Measurements from ENCODE around the gene ZZZ3. TPM values are rescaled to one million over a fixed set of nuclear protein-coding genes. Genes with fewer than 3 reads are reported as not detected.

ZZZ3 gene
- total and polyA plus RNA-seq, 4 experiments from 2014 or later = 22.9 to 65.5 (median 52.2) TPM

- Mint-ChIP-seq H3K9me3 (peaks cover 0 to 4% (median 0%) of the 10 kb centered on the region in 8 donors), H3K27me3 (no peaks in the 10 kb centered on the region), H3K27ac (no peak overlapping the region), H3K36me3 (peaks cover 34 to 47% of the 10 kb centered on the region in 2 donors), H3K4me3 (no peak overlapping the region), H3K4me1 (peaks cover 22 to 33% (median 23%) of the 10 kb centered on the region in 4 donors)
- H3K9me3 ChIP-seq (ENCODE audit: control insufficient read depth in 1 of 2, low read length in 2 of 2) = no peaks in the 10 kb centered on the region
- no peaks in the 10 kb centered on the region for H3K4me1 ChIP-seq (ENCODE audit: insufficient read depth, low read length)
- no peaks in the 10 kb centered on the region for H3K27me3 ChIP-seq (ENCODE audit: insufficient read depth, low read length)
- peaks cover 8% of the 10 kb centered on the region for H3K36me3 ChIP-seq (ENCODE audit: insufficient read depth, low read length)
- no peak overlapping the region for H3K27ac ChIP-seq (ENCODE audit: low read depth, low read length)
- CTCF ChIA-PET (ENCODE audit: partially characterized antibody) = no interaction called here
- POLR2A ChIA-PET (ENCODE audit: partially characterized antibody) = no interaction called here
- intact Hi-C loops (cut with micrococcal nuclease) = no loop called here
- DNase-seq = no peak
- H3K4me3 ChIP-seq (ENCODE audit: low read length in 2 of 2) = no peak overlapping the region
Measured at GRCh38 chr1:77642941-77643340, 39.5 kb downstream of the ZZZ3 start.

GRCh38 chr1:77642196-77642595, 40.3 kb downstream of the ZZZ3 start:
- POLR2A ChIA-PET (ENCODE audit: partially characterized antibody) = no interaction called here

GRCh38 chr1:77639557-77640069, 42.8 kb downstream of the ZZZ3 start:
- CTCF ChIA-PET (ENCODE audit: partially characterized antibody) = no interaction called here

More at GRCh38 chr1:77642196-77642595, 40.3 kb downstream of the ZZZ3 start:
- no peak overlapping the region for H3K4me3 ChIP-seq (ENCODE audit: low read length in 2 of 2)
- no peaks in the 10 kb centered on the region for H3K4me1 ChIP-seq (ENCODE audit: insufficient read depth, low read length)
- Mint-ChIP-seq H3K4me3 (no peak overlapping the region), H3K9me3 (peaks cover 0 to 3% (median 0%) of the 10 kb centered on the region in 8 donors), H3K36me3 (peaks cover 34 to 50% of the 10 kb centered on the region in 2 donors), H3K4me1 (peaks cover 22 to 32% (median 23%) of the 10 kb centered on the region in 4 donors), H3K27me3 (no peaks in the 10 kb centered on the region), H3K27ac (peak overlapping the region in 1 of 7 donors; percentile 13)
- intact Hi-C loops (cut with micrococcal nuclease) = no loop called here
- no peaks in the 10 kb centered on the region for H3K9me3 ChIP-seq (ENCODE audit: control insufficient read depth in 1 of 2, low read length in 2 of 2)
- H3K27ac ChIP-seq (ENCODE audit: low read depth, low read length) = no peak overlapping the region
- H3K36me3 ChIP-seq (ENCODE audit: insufficient read depth, low read length) = peaks cover 8% of the 10 kb centered on the region
- no peak for DNase-seq
- H3K27me3 ChIP-seq (ENCODE audit: insufficient read depth, low read length) = no peaks in the 10 kb centered on the region
- CTCF ChIA-PET (ENCODE audit: partially characterized antibody) = no interaction called here

GRCh38 chr1:77639056-77639455, 43.4 kb downstream of the ZZZ3 start:
- CTCF ChIA-PET (ENCODE audit: partially characterized antibody) = no interaction called here
- Mint-ChIP-seq H3K36me3 (peaks cover 25 to 42% of the 10 kb centered on the region in 2 donors), H3K4me3 (peak overlapping the region in 1 of 8 donors; percentile 3), H3K4me1 (peaks cover 7 to 18% (median 14%) of the 10 kb centered on the region in 4 donors), H3K27ac (peak overlapping the region in 3 of 7 donors; percentile 25 to 89 (median 53)), H3K27me3 (no peaks in the 10 kb centered on the region), H3K9me3 (no peaks in the 10 kb centered on the region)
- Histone ChIP-seq H3K4me3 (ENCODE audit: low read length in 2 of 2) (no peak overlapping the region), H3K27me3 (ENCODE audit: insufficient read depth, low read length) (no peaks in the 10 kb centered on the region), H3K27ac (ENCODE audit: low read depth, low read length) (no peak overlapping the region), H3K4me1 (ENCODE audit: insufficient read depth, low read length) (no peaks in the 10 kb centered on the region), H3K9me3 (ENCODE audit: control insufficient read depth in 1 of 2, low read length in 2 of 2) (no peaks in the 10 kb centered on the region), H3K36me3 (ENCODE audit: insufficient read depth, low read length) (peaks cover 15% of the 10 kb centered on the region)
- POLR2A ChIA-PET (ENCODE audit: partially characterized antibody) = interaction anchor here (0.6 kb wide), 1 partner anchor 10 kb away, joined by 3 read pairs; no protein-coding TSS in a partner anchor
- intact Hi-C loops (cut with micrococcal nuclease) = no loop called here
- DNase-seq = no peak

More at GRCh38 chr1:77639557-77640069, 42.8 kb downstream of the ZZZ3 start:
- no peaks in the 10 kb centered on the region for H3K4me1 ChIP-seq (ENCODE audit: insufficient read depth, low read length)
- no peak overlapping the region for H3K27ac ChIP-seq (ENCODE audit: low read depth, low read length)
- Mint-ChIP-seq H3K4me3 (no peak overlapping the region), H3K27ac (no peak overlapping the region), H3K36me3 (peaks cover 21 to 41% of the 10 kb centered on the region in 2 donors), H3K9me3 (no peaks in the 10 kb centered on the region), H3K4me1 (peaks cover 11 to 23% (median 14%) of the 10 kb centered on the region in 4 donors), H3K27me3 (no peaks in the 10 kb centered on the region)
- H3K36me3 ChIP-seq (ENCODE audit: insufficient read depth, low read length) = peaks cover 11% of the 10 kb centered on the region
- POLR2A ChIA-PET (ENCODE audit: partially characterized antibody) = interaction anchor here (0.6 kb wide), 1 partner anchor 10 kb away, joined by 3 read pairs; no protein-coding TSS in a partner anchor
- intact Hi-C loops (cut with micrococcal nuclease) = no loop called here
- H3K27me3 ChIP-seq (ENCODE audit: insufficient read depth, low read length) = no peaks in the 10 kb centered on the region
- no peaks in the 10 kb centered on the region for H3K9me3 ChIP-seq (ENCODE audit: control insufficient read depth in 1 of 2, low read length in 2 of 2)
- DNase-seq = no peak
- no peak overlapping the region for H3K4me3 ChIP-seq (ENCODE audit: low read length in 2 of 2)

- Mint-ChIP-seq H3K9me3 (no peaks in the 10 kb centered on the region), H3K36me3 (peaks cover 38 to 56% of the 10 kb centered on the region in 2 donors), H3K4me1 (peaks cover 7 to 25% (median 14%) of the 10 kb centered on the region in 4 donors), H3K4me3 (no peak overlapping the region), H3K27ac (no peak overlapping the region), H3K27me3 (no peaks in the 10 kb centered on the region)
- intact Hi-C loops (cut with micrococcal nuclease) = no loop called here
- no peaks in the 10 kb centered on the region for H3K9me3 ChIP-seq (ENCODE audit: control insufficient read depth in 1 of 2, low read length in 2 of 2)
- H3K4me1 ChIP-seq (ENCODE audit: insufficient read depth, low read length) = no peaks in the 10 kb centered on the region
- H3K27me3 ChIP-seq (ENCODE audit: insufficient read depth, low read length) = no peaks in the 10 kb centered on the region
- POLR2A ChIA-PET (ENCODE audit: partially characterized antibody) = no interaction called here
- peaks cover 31% of the 10 kb centered on the region for H3K36me3 ChIP-seq (ENCODE audit: insufficient read depth, low read length)
- H3K4me3 ChIP-seq (ENCODE audit: low read length in 2 of 2) = no peak overlapping the region
- DNase-seq = no peak
- no peak overlapping the region for H3K27ac ChIP-seq (ENCODE audit: low read depth, low read length)
- CTCF ChIA-PET (ENCODE audit: partially characterized antibody) = no interaction called here
Measured at GRCh38 chr1:77636864-77637263, 45.6 kb downstream of the ZZZ3 start.

Other genes with a start within 250 kb of the ZZZ3 start
- 10 to 100 TPM; 87.4 to 89.1 TPM for gene USP33, start 77.2 kb upstream of the ZZZ3 start, total RNA-seq
- gene USP33, start 77.2 kb upstream of the ZZZ3 start, polyA plus RNA-seq = 10 to 100 TPM; 43.0 to 43.4 TPM
- gene MIGA1, start 97.0 kb upstream of the ZZZ3 start, total RNA-seq = 10 to 100 TPM; 21.7 TPM
- gene MIGA1, start 97.0 kb upstream of the ZZZ3 start, polyA plus RNA-seq = 1 to 10 TPM; 6.0 to 7.3 TPM
- under 1 TPM; 0.47 to 0.67 TPM for gene NEXN, start 206.0 kb upstream of the ZZZ3 start, total RNA-seq
- gene NEXN, start 206.0 kb upstream of the ZZZ3 start, polyA plus RNA-seq = under 1 TPM; 0.31 to 0.57 TPM